AG04450 (cell line): Measurements from ENCODE around the gene TDP1. TPM values are rescaled to one million over a fixed set of nuclear protein-coding genes. Genes with fewer than 3 reads are reported as not detected.

Experiments
- CTCF ChIA-PET: fragments of 300-600, 350-600 bp; formaldehyde crosslinking; extraction: SDS; loops from one replicate; lab custom pipeline; 2022; ENCODE audit warnings: antibody characterized with exemption, inconsistent platforms; lab: Charles Lee
- POLR2A ChIA-PET: fragments of 350-600 bp; formaldehyde crosslinking; extraction: SDS; loops from one replicate; lab custom pipeline; 2021; ENCODE audit warnings: antibody characterized with exemption, inconsistent platforms; lab: Yijun Ruan, JAX
- DNase-seq: peaks from one replicate; pipeline ENCODE4 v3.0.0-alpha.2; 2011; ENCODE audit warnings: low read depth, low spot score
- H3K27ac ChIP-seq: one replicate; pipeline ENCODE4 v1.5.1; 2012; ENCODE audit warnings: low read depth, low read length, control low read depth
- H3K27me3 ChIP-seq: one replicate; pipeline ENCODE4 v1.6.0; 2012; ENCODE audit warnings: low read length; ENCODE audit not compliant: control insufficient read depth, insufficient read depth
- H3K4me3 ChIP-seq: 2 replicates; pipeline ENCODE4 v1.5.1; 2011; ENCODE audit warnings: mild to moderate bottlenecking, low read depth, low read length, control low read depth
- H3K9me3 ChIP-seq: 2 replicates; pipeline ENCODE4 v1.5.1; 2012; ENCODE audit warnings: low read length; ENCODE audit not compliant: control insufficient read depth, insufficient read depth
- polyA plus RNA-seq: library from polyadenylated mRNA; depleted of rRNA; stranded (reverse); fragments of >200 nt; gene quantifications from 2 replicates; pipeline ENCODE4 v1.2.3, GENCODE V29; 2011
- TF ChIP-seq, protein P1 (sequence below): IDR thresholded peaks from 2 replicates; pipeline ENCODE4 v1.5.1; 2011; ENCODE audit warnings: low read depth, low read length, control low read depth, inconsistent platforms

TDP1 gene
- polyA plus RNA-seq, 1 experiment, result 19.0 TPM

DNA sequence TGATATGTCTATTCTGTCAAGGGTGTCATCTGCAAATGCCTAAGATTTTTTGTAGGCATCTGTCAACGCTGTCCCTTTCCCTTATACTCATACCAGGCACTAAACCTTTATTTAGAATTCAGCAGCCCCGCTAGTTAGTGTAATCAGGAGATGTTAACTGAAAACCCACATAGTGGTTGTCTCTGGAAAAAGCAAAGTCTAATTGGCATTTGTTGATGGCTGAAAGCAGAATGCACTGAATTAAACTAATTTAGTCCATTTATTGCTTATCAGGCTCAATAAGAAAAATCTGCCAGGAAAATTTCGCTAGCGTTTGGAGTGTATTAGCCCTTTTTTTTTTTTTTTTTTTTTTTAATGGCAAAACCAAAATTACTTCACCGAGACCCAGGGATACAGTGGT is 34.5 kb downstream of the TDP1 start:
- CTCF ChIA-PET, result no interaction called here
- H3K27me3 ChIP-seq, result no peaks in the 10 kb centered on the region
- H3K9me3 ChIP-seq, result no peaks in the 10 kb centered on the region
- H3K27ac ChIP-seq, result no peak overlapping the region
- DNase-seq, result no peak
- TF ChIP-seq, protein P1, sequence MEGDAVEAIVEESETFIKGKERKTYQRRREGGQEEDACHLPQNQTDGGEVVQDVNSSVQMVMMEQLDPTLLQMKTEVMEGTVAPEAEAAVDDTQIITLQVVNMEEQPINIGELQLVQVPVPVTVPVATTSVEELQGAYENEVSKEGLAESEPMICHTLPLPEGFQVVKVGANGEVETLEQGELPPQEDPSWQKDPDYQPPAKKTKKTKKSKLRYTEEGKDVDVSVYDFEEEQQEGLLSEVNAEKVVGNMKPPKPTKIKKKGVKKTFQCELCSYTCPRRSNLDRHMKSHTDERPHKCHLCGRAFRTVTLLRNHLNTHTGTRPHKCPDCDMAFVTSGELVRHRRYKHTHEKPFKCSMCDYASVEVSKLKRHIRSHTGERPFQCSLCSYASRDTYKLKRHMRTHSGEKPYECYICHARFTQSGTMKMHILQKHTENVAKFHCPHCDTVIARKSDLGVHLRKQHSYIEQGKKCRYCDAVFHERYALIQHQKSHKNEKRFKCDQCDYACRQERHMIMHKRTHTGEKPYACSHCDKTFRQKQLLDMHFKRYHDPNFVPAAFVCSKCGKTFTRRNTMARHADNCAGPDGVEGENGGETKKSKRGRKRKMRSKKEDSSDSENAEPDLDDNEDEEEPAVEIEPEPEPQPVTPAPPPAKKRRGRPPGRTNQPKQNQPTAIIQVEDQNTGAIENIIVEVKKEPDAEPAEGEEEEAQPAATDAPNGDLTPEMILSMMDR, result no peak
- no peak overlapping the region for H3K4me3 ChIP-seq
- POLR2A ChIA-PET, result no interaction called here

DNA sequence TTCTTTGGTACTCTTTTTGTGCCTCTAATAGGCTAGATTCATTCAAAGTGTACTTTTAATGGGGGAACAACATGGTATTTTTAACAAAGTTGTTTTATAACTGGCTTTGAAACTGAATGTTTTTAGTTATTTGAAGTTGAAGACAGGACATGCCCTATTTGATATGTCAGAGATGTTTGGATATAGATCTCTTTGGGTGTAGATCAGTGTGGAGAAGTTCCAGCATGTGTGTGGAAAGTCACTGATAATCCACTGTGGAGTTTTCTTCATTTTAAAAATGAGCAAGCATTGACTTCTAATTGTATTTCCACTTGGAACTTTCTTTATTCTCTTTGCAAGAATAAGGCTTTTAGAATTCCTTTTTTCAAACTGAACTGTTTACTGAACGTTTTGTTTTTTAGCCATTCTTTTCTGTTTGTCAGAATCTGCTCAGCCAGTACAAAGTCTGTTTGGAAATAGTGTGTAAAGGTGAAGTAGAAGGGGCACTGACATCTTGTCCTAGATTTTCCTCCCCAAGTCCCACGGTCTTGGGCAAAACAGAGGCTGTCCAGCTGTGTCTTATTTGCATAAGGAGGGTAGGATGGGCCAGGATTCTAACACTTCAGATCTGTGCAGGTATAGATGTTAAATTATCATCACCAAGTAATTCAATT is 35.0 kb downstream of the TDP1 start:
- Histone ChIP-seq H3K4me3 (no peak overlapping the region), H3K27ac (no peak overlapping the region), H3K27me3 (no peaks in the 10 kb centered on the region), H3K9me3 (no peaks in the 10 kb centered on the region)
- TF ChIP-seq, protein P1, result no peak
- ChIA-PET POLR2A (no interaction called here), CTCF (interaction anchor here (2.9 kb wide), 1 partner anchor 17 kb away, joined by 16 read pairs; no protein-coding TSS in a partner anchor)
- DNase-seq, result no peak

DNA sequence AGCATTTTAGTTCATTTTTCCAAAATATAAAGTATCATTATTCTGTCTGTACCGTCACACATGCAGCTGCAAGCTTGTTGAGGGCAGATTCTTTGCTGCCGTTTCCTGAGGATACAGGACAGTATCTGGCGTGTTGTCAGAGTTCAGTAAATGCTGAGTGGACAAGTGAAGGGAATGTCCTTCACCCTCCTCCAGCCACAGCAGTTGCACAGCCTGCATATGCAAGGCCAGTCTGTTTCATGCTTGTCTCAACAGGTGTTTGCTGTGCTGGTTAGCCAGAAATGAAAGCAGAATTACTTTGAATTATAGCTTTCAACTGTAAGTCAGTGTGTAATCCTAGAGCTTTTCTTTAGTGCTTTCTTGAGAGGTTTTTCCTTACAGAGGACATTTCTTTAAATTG is 36.5 kb downstream of the TDP1 start:
- Histone ChIP-seq H3K9me3 (no peaks in the 10 kb centered on the region), H3K4me3 (no peak overlapping the region), H3K27me3 (no peaks in the 10 kb centered on the region), H3K27ac (no peak overlapping the region)
- TF ChIP-seq, protein P1, result no peak
- DNase-seq, result no peak
- ChIA-PET CTCF (interaction anchor here (1.2 to 2.9 kb wide), 2 partner anchors 19 to 242 kb away, joined by 3 to 16 read pairs; no protein-coding TSS in a partner anchor), POLR2A (no interaction called here)

DNA sequence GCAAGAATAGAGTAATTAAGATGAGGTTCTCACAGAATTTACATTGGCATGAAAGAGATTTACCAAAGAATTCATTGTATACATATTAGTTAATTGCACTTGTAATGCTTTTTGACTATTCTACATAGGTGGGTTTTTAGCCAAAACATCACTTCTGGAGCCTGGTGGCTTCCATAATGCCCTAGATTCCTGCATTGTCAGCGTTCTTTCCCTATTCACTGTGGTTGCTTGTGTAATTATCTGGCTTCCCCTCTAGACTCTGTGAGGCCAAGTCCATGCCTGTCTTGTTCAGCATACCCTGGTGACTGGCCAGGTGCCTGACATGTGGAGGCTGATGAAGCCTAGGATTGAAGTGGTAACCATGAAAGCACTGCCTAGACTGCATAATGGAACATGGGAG is 41.2 kb downstream of the TDP1 start:
- CTCF ChIA-PET, result interaction anchor here (1.1 kb wide), 1 partner anchor 239 kb away, joined by 3 read pairs; no protein-coding TSS in a partner anchor
- DNase-seq, result no peak
- Histone ChIP-seq H3K27me3 (no peaks in the 10 kb centered on the region), H3K27ac (no peak overlapping the region), H3K9me3 (no peaks in the 10 kb centered on the region), H3K4me3 (no peak overlapping the region)
- TF ChIP-seq, protein P1, result no peak
- POLR2A ChIA-PET, result no interaction called here

DNA sequence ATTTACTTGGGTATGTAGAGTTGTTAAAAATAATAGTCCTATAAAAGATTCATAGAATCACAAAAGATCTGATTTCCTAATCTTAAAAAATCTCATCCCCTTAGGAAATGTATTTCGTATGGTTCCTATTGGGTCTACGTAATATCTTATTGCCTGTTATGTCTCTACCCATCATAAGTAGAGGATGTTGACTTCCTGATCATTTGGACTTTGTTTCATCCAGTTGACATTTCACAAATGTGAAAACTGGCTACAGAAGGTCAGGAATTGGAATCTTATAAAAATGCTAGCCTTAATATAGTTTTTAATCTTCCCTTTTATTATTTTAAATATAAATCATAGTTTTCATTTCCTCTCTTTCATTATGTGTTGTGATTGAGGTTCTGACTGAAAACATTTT is 45.2 kb downstream of the TDP1 start:
- H3K27me3 ChIP-seq, result no peaks in the 10 kb centered on the region
- no peak overlapping the region for H3K4me3 ChIP-seq
- ChIA-PET CTCF (interaction anchor here (2.0 kb wide), 1 partner anchor 14 kb away, joined by 5 read pairs; no protein-coding TSS in a partner anchor), POLR2A (no interaction called here)
- no peak overlapping the region for H3K27ac ChIP-seq
- TF ChIP-seq, protein P1, result no peak
- no peaks in the 10 kb centered on the region for H3K9me3 ChIP-seq
- no peak for DNase-seq
